Measurements from ENCODE around the gene ERP27. TPM values are rescaled to one million over a fixed set of nuclear protein-coding genes. Genes with fewer than 3 reads are reported as not detected.
A peak's percentile ranks its signal among the peaks of the same experiment; 100 is the strongest.

ERP27 gene
- total RNA-seq, 1 donor from 2014 or later: 1.0 TPM

- H3K9me3 ChIP-seq (ENCODE audit: insufficient read depth, low read depth, low read length): no peaks in the 10 kb centered on the region
- peaks cover under 1% of the 10 kb centered on the region for H3K4me1 Mint-ChIP-seq (ENCODE audit: low read depth, unreplicated experiment)
- H2AFZ ChIP-seq (ENCODE audit: low read depth, low read length): no peak overlapping the region
- H3K4me3 ChIP-seq (ENCODE audit: insufficient read depth, low read depth, low read length): no peak overlapping the region
- FAIRE-seq: no peak
- no peak overlapping the region for H3K4me2 ChIP-seq (ENCODE audit: low read length)
- no peak for DNase-seq (ENCODE audit: low read depth)
- no peaks in the 10 kb centered on the region for H3K27me3 ChIP-seq (ENCODE audit: insufficient read depth, low read length)
- no peak overlapping the region for H3K9ac ChIP-seq (ENCODE audit: low read length)
- H3K79me2 ChIP-seq (ENCODE audit: insufficient read depth, low read length): no peaks in the 10 kb centered on the region
- no peaks in the 10 kb centered on the region for H3K36me3 ChIP-seq (ENCODE audit: insufficient read depth, low read length)
- H3K27ac ChIP-seq (ENCODE audit: low read depth, low read length): no peak overlapping the region
- no peaks in the 10 kb centered on the region for H3K4me1 ChIP-seq (ENCODE audit: insufficient read depth, low read length)
- peaks cover 3% of the 10 kb centered on the region for H3K9me3 Mint-ChIP-seq (ENCODE audit: unreplicated experiment)
- no peaks in the 10 kb centered on the region for H4K20me1 ChIP-seq (ENCODE audit: insufficient read depth, low read length)
- H3K27me3 Mint-ChIP-seq (ENCODE audit: low read depth, unreplicated experiment): no peaks in the 10 kb centered on the region
- H3K36me3 Mint-ChIP-seq (ENCODE audit: low read depth, unreplicated experiment): peaks cover 15% of the 10 kb centered on the region
- H3K27ac Mint-ChIP-seq (ENCODE audit: unreplicated experiment): no peak overlapping the region
- TF ChIP-seq EZH2 (IDR thresholded peaks at IDR 0.05; ENCODE audit: insufficient read depth, low read length): no peak
- H3K4me3 Mint-ChIP-seq (ENCODE audit: unreplicated experiment): no peak overlapping the region
Observed at GRCh38 chr12:14942196-14942931, 4.0 kb upstream of the ERP27 start.

- TF ChIP-seq CTCF (IDR thresholded peaks at IDR 0.05; ENCODE audit: insufficient read depth, low read depth, low read length): no peak
- TF ChIP-seq EZH2 (IDR thresholded peaks at IDR 0.05; ENCODE audit: insufficient read depth, low read length): no peak
- no peaks in the 10 kb centered on the region for H3K36me3 ChIP-seq (ENCODE audit: insufficient read depth, low read length)
- Mint-ChIP-seq H3K4me3 (ENCODE audit: unreplicated experiment) (no peak overlapping the region), H3K36me3 (ENCODE audit: low read depth, unreplicated experiment) (peaks cover 15% of the 10 kb centered on the region), H3K9me3 (ENCODE audit: unreplicated experiment) (peaks cover 3% of the 10 kb centered on the region), H3K4me1 (ENCODE audit: low read depth, unreplicated experiment) (no peaks in the 10 kb centered on the region), H3K27me3 (ENCODE audit: low read depth, unreplicated experiment) (no peaks in the 10 kb centered on the region), H3K27ac (ENCODE audit: unreplicated experiment) (no peak overlapping the region)
- no peak overlapping the region for H2AFZ ChIP-seq (ENCODE audit: low read depth, low read length)
- no peaks in the 10 kb centered on the region for H3K9me3 ChIP-seq (ENCODE audit: insufficient read depth, low read depth, low read length)
- H3K27me3 ChIP-seq (ENCODE audit: insufficient read depth, low read length): no peaks in the 10 kb centered on the region
- no peak for FAIRE-seq
- H3K27ac ChIP-seq (ENCODE audit: low read depth, low read length): no peak overlapping the region
- H3K4me2 ChIP-seq (ENCODE audit: low read length): no peak overlapping the region
- no peaks in the 10 kb centered on the region for H4K20me1 ChIP-seq (ENCODE audit: insufficient read depth, low read length)
- no peaks in the 10 kb centered on the region for H3K4me1 ChIP-seq (ENCODE audit: insufficient read depth, low read length)
- no peak overlapping the region for H3K4me3 ChIP-seq (ENCODE audit: insufficient read depth, low read depth, low read length)
- no peak overlapping the region for H3K9ac ChIP-seq (ENCODE audit: low read length)
- no peak for DNase-seq (ENCODE audit: low read depth)
- H3K79me2 ChIP-seq (ENCODE audit: insufficient read depth, low read length): no peaks in the 10 kb centered on the region
Observed at GRCh38 chr12:14941369-14941768, 3.0 kb upstream of the ERP27 start.

GRCh38 chr12:14937689-14938088, 648 bp downstream of the ERP27 start:
- TF ChIP-seq CTCF (IDR thresholded peaks at IDR 0.05; ENCODE audit: insufficient read depth, low read depth, low read length) (no peak), EZH2 (IDR thresholded peaks at IDR 0.05; ENCODE audit: insufficient read depth, low read length) (no peak)
- no peak for DNase-seq (ENCODE audit: low read depth)

More at GRCh38 chr12:14937689-14938088, 648 bp downstream of the ERP27 start:
- Mint-ChIP-seq H3K27me3 (ENCODE audit: low read depth, unreplicated experiment) (no peaks in the 10 kb centered on the region), H3K9me3 (ENCODE audit: unreplicated experiment) (peaks cover 3% of the 10 kb centered on the region), H3K4me1 (ENCODE audit: low read depth, unreplicated experiment) (peaks cover 6% of the 10 kb centered on the region), H3K36me3 (ENCODE audit: low read depth, unreplicated experiment) (peaks cover 8% of the 10 kb centered on the region), H3K27ac (ENCODE audit: unreplicated experiment) (peak overlapping the region; percentile 71), H3K4me3 (ENCODE audit: unreplicated experiment) (no peak overlapping the region)
- no peak for FAIRE-seq
- Histone ChIP-seq H2AFZ (ENCODE audit: low read depth, low read length) (no peak overlapping the region), H3K9ac (ENCODE audit: low read length) (no peak overlapping the region), H4K20me1 (ENCODE audit: insufficient read depth, low read length) (no peaks in the 10 kb centered on the region), H3K27me3 (ENCODE audit: insufficient read depth, low read length) (no peaks in the 10 kb centered on the region), H3K27ac (ENCODE audit: low read depth, low read length) (no peak overlapping the region), H3K4me1 (ENCODE audit: insufficient read depth, low read length) (no peaks in the 10 kb centered on the region), H3K4me2 (ENCODE audit: low read length) (no peak overlapping the region), H3K4me3 (ENCODE audit: insufficient read depth, low read depth, low read length) (no peak overlapping the region), H3K79me2 (ENCODE audit: insufficient read depth, low read length) (no peaks in the 10 kb centered on the region), H3K36me3 (ENCODE audit: insufficient read depth, low read length) (no peaks in the 10 kb centered on the region), H3K9me3 (ENCODE audit: insufficient read depth, low read depth, low read length) (no peaks in the 10 kb centered on the region)

Measured in astrocyte (in vitro differentiated cells and primary cell).